ENCODE data around the gene PRKG1.
A peak's percentile ranks its signal among the peaks of the same experiment; 100 is the strongest.
"Not testable (repeated sequence)": the region's sequence is repeated elsewhere in the genome, so short reads cannot be mapped to it uniquely, and the experiment has no call there.

The PRKG1 gene

DNA sequence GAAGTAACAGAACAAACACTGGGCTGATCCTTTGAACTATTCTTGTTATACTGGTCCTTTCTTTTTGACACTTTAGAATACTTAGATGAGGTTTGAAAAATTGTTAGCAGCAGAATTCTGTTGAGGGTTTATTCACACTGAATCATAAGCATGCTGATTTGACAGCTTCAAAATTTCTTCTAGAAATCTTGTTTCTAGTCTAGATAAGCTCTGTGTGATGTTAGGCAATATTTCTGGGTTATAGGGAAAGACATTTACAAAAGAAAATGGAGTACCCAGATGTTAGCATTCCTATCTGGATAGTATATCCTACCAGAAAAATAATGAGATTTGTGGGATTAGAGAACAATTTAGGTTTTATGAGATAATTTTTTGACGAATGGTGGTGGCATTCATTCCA, 613.0 kb downstream of the PRKG1 start:
- TF ChIP-seq, protein P1, sequence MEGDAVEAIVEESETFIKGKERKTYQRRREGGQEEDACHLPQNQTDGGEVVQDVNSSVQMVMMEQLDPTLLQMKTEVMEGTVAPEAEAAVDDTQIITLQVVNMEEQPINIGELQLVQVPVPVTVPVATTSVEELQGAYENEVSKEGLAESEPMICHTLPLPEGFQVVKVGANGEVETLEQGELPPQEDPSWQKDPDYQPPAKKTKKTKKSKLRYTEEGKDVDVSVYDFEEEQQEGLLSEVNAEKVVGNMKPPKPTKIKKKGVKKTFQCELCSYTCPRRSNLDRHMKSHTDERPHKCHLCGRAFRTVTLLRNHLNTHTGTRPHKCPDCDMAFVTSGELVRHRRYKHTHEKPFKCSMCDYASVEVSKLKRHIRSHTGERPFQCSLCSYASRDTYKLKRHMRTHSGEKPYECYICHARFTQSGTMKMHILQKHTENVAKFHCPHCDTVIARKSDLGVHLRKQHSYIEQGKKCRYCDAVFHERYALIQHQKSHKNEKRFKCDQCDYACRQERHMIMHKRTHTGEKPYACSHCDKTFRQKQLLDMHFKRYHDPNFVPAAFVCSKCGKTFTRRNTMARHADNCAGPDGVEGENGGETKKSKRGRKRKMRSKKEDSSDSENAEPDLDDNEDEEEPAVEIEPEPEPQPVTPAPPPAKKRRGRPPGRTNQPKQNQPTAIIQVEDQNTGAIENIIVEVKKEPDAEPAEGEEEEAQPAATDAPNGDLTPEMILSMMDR (IDR thresholded peaks at IDR 0.05; ENCODE audit: low read depth, low read length): no peak
- no peak overlapping the region for H3K4me3 ChIP-seq (ENCODE audit: low read depth, low read length)

DNA sequence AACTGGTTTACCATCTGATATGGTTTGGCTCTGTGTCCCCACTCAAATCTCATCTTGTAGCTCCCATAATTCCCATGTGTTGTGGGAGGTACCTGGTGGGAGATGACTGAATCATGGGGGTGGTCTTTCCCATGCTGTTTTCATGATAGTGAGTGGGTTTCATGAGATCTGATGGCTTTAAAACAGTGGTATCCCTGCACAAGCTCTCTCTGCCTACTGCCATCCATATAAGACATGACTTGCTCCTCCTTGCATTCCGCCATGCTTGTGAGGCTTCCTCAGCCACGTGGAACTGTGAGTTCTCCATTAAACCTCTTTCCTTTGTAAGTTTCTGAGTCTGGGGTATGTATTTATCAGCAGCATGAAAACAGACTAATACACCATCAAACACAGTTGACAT, 614.5 kb downstream of the PRKG1 start:
- not testable (repeated sequence) for H3K4me3 ChIP-seq (ENCODE audit: low read depth, low read length)

DNA sequence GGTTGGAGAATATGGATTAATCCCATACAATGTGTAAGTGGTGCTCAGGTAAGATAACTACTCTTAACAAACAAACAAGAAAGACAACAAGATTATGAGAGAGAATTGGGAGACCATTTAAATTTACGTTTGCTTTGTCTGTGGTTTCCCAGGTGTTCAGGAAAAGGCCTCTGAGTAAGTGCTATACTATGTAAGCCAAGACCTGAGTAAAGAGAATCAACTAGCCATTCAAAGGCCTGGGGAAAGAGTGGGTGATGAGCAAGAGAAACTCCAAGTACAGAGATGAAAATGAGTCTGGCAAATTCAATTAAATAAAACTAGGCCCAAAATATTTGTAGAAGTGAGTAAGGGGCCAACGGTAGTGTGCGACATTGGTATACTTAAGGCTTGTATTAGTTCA, 615.2 kb downstream of the PRKG1 start:
- TF ChIP-seq, protein P1 (IDR thresholded peaks at IDR 0.05; ENCODE audit: low read depth, low read length): no peak
- no peak overlapping the region for H3K4me3 ChIP-seq (ENCODE audit: low read depth, low read length)

DNA sequence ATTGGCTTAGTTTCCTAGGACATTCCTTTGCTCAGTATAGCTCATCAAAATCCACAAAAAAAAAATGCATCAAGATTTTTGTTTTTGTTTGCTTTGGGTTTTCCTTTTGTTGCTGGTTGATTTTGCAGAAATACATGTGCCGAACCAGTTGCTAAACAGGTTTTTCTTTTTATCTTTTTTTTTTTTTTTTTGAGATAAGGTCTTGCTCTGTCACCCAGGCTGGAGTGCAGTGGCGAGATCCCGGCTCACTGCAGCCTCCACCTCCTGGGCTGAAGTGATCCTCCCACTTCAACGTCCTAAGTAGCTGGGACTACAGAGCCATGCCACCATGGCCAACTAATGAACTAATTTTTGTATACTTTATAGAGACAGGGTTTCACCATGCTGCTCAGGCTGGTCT, 616.8 kb downstream of the PRKG1 start:
- TF ChIP-seq, protein P1 (IDR thresholded peaks at IDR 0.05; ENCODE audit: low read depth, low read length): no peak
- no peak overlapping the region for H3K4me3 ChIP-seq (ENCODE audit: low read depth, low read length)

DNA sequence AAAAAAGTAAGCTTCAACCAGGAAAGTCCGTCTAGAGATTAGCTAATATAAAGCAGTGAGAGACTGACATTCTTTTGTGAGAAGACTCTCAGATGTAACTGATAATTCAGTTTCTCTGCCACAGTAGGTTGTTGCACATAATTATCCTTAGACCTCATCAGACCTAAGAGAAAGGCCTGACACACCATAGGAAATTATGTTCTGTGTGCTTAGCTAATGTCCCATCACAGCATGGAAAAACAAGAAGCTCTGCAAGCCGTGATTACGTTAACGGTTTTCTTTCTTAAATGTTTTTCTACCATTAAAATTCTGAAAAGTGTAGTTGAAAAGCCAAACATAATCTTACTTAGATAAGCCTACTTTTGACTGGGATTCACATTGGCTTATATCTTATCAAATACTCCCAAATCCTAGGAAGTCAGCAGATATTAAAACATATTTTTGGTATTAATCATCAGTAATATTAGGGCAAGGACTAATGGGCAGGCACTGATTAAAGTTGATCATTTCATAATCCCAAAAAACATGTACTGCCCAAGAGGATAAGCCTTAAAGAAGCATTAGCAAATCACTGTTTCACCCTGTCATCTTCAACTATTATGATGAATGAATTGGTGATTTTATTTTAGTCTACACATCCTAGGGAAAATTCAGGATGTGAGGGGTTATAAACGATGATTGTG, 619.9 kb downstream of the PRKG1 start:
- TF ChIP-seq, protein P1 (IDR thresholded peaks at IDR 0.05; ENCODE audit: low read depth, low read length): no peak

DNA sequence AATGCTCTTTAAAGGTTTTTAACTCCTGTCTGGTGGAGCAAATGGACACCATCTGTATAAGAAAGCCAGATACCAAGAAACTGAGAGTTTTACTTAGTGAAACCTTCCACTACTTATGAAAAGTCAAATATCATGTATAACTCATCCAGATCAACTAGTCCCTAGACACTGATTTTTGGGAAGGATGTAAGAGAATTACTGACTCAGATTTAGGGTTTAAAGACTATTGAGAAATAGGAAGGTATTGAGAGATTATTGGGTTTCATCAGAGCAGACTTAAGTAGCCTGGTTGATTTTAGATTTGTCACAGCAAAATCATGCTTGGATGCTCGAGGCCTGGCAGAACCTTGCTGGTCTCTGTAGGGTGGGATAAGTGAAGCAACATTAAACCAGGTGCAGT, 622.0 kb downstream of the PRKG1 start:
- no peak overlapping the region for H3K4me3 ChIP-seq (ENCODE audit: low read depth, low read length)
- TF ChIP-seq, protein P1 (IDR thresholded peaks at IDR 0.05; ENCODE audit: low read depth, low read length): no peak

More for the DNA sequence above, 619.9 kb downstream of the PRKG1 start:
- H3K4me3 ChIP-seq (ENCODE audit: low read depth, low read length): no peak overlapping the region

DNA sequence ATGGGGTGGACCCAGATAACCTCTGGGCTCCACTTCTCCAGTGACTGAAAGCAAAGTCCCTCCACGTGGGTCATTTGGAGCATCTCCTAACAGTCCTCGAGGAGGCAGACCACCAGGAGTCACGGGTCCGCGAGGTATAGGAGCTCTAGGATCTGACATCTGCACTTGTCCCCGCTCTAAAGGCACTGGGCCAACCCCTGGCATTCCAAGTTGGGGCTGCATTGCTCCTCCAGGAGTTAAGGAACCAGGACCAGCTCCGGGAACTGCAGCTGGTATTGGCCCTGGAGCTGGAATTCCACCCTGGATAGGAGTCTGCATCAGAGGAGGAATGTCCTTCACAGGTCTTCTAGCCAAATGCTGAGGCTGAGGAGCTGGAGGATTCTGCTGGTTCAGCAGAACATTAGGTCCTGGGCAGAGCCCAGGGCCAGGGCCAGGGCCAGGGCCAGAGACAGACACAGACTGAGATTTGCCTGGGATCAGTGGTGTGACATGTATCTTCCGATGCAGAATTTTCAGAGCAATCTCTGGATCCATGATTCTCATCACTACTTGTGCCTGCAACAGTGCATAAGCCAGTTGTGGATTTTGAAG, 624.3 kb downstream of the PRKG1 start:
- TF ChIP-seq, protein P1 (IDR thresholded peaks at IDR 0.05; ENCODE audit: low read depth, low read length): no peak

DNA sequence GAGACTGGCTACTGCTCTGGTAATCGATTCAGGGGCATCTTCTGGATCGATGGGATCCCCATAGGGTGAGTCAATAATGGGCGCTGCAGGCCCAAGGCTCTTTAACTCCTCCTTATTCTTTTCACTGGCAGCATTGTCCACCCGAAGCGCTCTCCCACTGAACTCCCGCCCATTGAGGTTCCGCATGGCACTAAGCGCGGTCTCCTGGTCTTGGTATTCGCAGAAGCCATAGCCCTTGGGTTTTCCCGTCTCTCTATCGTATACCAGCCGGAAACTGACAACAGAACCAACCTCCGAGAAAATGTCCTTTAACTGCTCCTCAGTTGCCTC, 624.8 kb downstream of the PRKG1 start:
- TF ChIP-seq, protein P1 (IDR thresholded peaks at IDR 0.05; ENCODE audit: low read depth, low read length): no peak
- H3K4me3 ChIP-seq (ENCODE audit: low read depth, low read length): peak overlapping the region; percentile 93

More for the DNA sequence above, 624.3 kb downstream of the PRKG1 start:
- H3K4me3 ChIP-seq (ENCODE audit: low read depth, low read length): peak overlapping the region; percentile 93
